Nephron (organoid): Measurements from ENCODE around the gene PDS5B.

Experiments
- H3K27ac Mint-ChIP-seq, 3 experiments: 2 replicates each; pipeline ENCODE4 v1.8.0; 2020; ENCODE audit warnings: mixed read lengths in 3 of 3, mild to moderate bottlenecking in 2 of 3, moderate library complexity in 1 of 3
- H3K27me3 Mint-ChIP-seq: 2 replicates; pipeline ENCODE4 v1.8.0; 2021; ENCODE audit warnings: low read depth, mild to moderate bottlenecking, moderate library complexity, mixed read lengths
- H3K36me3 Mint-ChIP-seq: 2 replicates; pipeline ENCODE4 v1.8.0; 2020; ENCODE audit warnings: low read depth, mixed read lengths
- H3K4me1 Mint-ChIP-seq: 2 replicates; pipeline ENCODE4 v1.8.0; 2020; ENCODE audit warnings: mixed read lengths
- H3K4me3 Mint-ChIP-seq, 3 experiments: 2 replicates each; pipeline ENCODE4 v1.8.0; 2020; ENCODE audit warnings: mild to moderate bottlenecking in 3 of 3, mixed read lengths in 3 of 3, moderate library complexity in 2 of 3
- H3K9me3 Mint-ChIP-seq: 2 replicates; pipeline ENCODE4 v1.8.0; 2020; ENCODE audit warnings: mixed read lengths
- CTCF ChIP-seq, 3 experiments: fragments of 200-600 bp; sonication (generic); IDR thresholded peaks; one replicate each; pipeline ENCODE4 v1.5.0; 2021; ENCODE audit warnings: antibody characterized with exemption in 3 of 3; ENCODE audit not compliant: unreplicated experiment in 3 of 3

The PDS5B gene

DNA sequence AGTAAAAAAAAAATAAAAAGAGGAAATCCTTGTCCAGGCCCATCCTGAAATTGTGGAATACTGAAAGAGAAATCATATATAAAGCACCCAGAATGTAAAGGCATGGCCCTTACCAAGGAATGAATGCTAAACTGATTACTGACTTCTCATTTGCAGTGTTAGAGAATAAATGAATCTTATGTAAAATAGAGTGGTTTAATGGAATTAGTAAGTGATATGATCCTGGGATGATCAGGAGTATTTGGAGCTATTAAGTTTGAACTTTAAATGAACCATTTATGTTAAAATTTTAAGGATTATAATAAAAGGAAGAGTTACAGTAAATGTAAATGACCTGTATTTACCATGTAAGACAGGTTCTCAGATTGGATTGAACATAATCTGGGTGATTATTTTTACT is 75.4 kb downstream of the PDS5B start:
- H3K27me3 Mint-ChIP-seq: no peaks in the 10 kb centered on the region
- H3K4me1 Mint-ChIP-seq: peaks cover 5% of the 10 kb centered on the region
- no peak overlapping the region for H3K27ac Mint-ChIP-seq
- peaks cover 8% of the 10 kb centered on the region for H3K9me3 Mint-ChIP-seq
- peaks cover 37% of the 10 kb centered on the region for H3K36me3 Mint-ChIP-seq
- no peak for TF ChIP-seq CTCF (IDR thresholded peaks at IDR 0.05; ENCODE audit: unreplicated experiment in 3 of 3)
- H3K4me3 Mint-ChIP-seq: no peak overlapping the region

- Mint-ChIP-seq H3K36me3 (peaks cover 34% of the 10 kb centered on the region), H3K4me1 (peaks cover 5% of the 10 kb centered on the region), H3K4me3 (no peak overlapping the region), H3K9me3 (no peaks in the 10 kb centered on the region), H3K27ac (no peak overlapping the region), H3K27me3 (no peaks in the 10 kb centered on the region)
- no peak for TF ChIP-seq CTCF (IDR thresholded peaks at IDR 0.05; ENCODE audit: unreplicated experiment in 3 of 3)
Measured at GRCh38 chr13:32663660-32664059, 77.4 kb downstream of the PDS5B start.

- Mint-ChIP-seq H3K27ac (no peak overlapping the region), H3K4me3 (no peak overlapping the region), H3K9me3 (no peaks in the 10 kb centered on the region), H3K27me3 (no peaks in the 10 kb centered on the region), H3K36me3 (peaks cover 37% of the 10 kb centered on the region), H3K4me1 (no peaks in the 10 kb centered on the region)
- no peak for TF ChIP-seq CTCF (IDR thresholded peaks at IDR 0.05; ENCODE audit: unreplicated experiment in 3 of 3)
Measured at GRCh38 chr13:32666990-32667571, 80.8 kb downstream of the PDS5B start.

DNA sequence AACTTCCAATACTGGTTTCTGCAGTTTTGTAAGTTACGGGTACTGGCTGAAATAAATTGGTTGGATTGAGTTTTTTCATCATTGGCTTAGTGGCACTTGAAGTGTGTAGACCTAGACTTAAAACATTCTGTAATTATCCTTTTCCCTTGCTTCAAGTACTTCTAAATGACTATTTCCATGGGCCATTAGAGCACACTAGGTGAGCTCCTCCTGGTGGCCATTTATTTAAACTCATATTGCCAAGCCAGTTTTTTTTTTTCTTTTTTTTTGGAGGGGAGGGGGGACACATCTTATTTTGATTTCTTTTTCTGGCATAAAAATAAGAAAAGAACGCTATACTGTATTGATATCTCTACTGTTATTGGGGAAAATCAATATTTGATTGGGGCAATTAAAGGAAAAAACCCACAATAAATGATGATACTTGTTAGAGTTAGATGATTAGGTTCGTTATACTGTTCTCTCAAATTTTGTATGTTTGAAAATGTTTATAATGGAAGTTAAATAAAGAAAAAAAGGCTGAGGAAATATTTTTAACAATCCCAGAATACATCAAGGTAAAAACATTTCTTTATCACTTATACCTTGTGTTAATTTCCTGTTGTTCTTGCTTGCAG is 82.9 kb downstream of the PDS5B start:
- peak; percentile 53 to 65 (median 57) for TF ChIP-seq CTCF (IDR thresholded peaks at IDR 0.05; ENCODE audit: unreplicated experiment in 3 of 3)
- Mint-ChIP-seq H3K27me3 (no peaks in the 10 kb centered on the region), H3K4me3 (no peak overlapping the region), H3K27ac (peak overlapping the region in 1 of 3 experiments; percentile 29), H3K9me3 (no peaks in the 10 kb centered on the region), H3K36me3 (peaks cover 57% of the 10 kb centered on the region), H3K4me1 (no peaks in the 10 kb centered on the region)

GRCh38 chr13:32674503-32674902 is 88.3 kb downstream of the PDS5B start:
- TF ChIP-seq CTCF (IDR thresholded peaks at IDR 0.05; ENCODE audit: unreplicated experiment in 3 of 3): no peak
- no peaks in the 10 kb centered on the region for H3K4me1 Mint-ChIP-seq

GRCh38 chr13:32676242-32676641 is 90.0 kb downstream of the PDS5B start:
- H3K4me3 Mint-ChIP-seq: no peak overlapping the region
- H3K36me3 Mint-ChIP-seq: peaks cover 90% of the 10 kb centered on the region
- no peaks in the 10 kb centered on the region for H3K4me1 Mint-ChIP-seq
- peaks cover 4% of the 10 kb centered on the region for H3K9me3 Mint-ChIP-seq
- TF ChIP-seq CTCF (IDR thresholded peaks at IDR 0.05; ENCODE audit: unreplicated experiment in 3 of 3): no peak
- no peak overlapping the region for H3K27ac Mint-ChIP-seq
- no peaks in the 10 kb centered on the region for H3K27me3 Mint-ChIP-seq

More at GRCh38 chr13:32674503-32674902, 88.3 kb downstream of the PDS5B start:
- Mint-ChIP-seq H3K27me3 (no peaks in the 10 kb centered on the region), H3K4me3 (no peak overlapping the region), H3K27ac (no peak overlapping the region), H3K36me3 (peaks cover 75% of the 10 kb centered on the region), H3K9me3 (peaks cover 4% of the 10 kb centered on the region)
